ENCODE results near the gene ANO7. TPM values are rescaled to one million over a fixed set of nuclear protein-coding genes. Genes with fewer than 3 reads are reported as not detected.

The ANO7 gene
- total and polyA plus RNA-seq, 2 of the 8 experiments (the other 6 are each of a cell fraction or from before 2014, with no cell fraction given), result 3.2 to 6.9 TPM

DNA sequence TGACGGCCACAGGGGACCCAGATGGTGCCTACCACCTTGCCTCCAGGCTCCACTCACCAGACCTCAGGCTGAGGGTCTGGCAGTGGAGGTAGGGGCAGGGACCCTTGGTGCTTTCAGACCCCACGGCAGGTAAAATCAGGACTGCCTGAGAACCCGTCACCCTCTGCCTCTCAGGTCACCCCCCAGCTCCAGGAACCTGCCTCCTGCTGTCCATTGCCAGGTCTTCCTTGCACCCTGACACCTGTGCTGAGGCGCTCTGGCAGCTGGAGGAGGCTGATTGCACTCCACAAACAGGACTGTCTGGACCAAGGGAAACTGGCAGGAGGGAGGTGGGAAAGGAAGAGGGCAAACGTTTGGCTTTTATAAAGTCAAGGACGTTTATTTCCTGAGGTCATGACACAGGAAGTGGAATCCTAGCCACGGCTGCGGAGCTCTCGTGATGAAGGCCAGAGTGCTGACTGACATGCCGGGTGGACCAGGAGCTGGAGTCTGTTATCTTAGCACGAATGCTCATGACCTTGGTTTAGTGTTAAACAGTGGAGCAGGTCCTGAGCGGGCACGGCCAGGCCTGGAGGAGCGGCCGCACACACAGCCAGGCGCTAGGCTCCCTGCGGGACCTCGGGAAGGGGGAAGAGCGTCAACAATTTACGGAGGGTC lies 40.5 kb downstream of the ANO7 start (continued):
- TF ChIP-seq, protein P1, sequence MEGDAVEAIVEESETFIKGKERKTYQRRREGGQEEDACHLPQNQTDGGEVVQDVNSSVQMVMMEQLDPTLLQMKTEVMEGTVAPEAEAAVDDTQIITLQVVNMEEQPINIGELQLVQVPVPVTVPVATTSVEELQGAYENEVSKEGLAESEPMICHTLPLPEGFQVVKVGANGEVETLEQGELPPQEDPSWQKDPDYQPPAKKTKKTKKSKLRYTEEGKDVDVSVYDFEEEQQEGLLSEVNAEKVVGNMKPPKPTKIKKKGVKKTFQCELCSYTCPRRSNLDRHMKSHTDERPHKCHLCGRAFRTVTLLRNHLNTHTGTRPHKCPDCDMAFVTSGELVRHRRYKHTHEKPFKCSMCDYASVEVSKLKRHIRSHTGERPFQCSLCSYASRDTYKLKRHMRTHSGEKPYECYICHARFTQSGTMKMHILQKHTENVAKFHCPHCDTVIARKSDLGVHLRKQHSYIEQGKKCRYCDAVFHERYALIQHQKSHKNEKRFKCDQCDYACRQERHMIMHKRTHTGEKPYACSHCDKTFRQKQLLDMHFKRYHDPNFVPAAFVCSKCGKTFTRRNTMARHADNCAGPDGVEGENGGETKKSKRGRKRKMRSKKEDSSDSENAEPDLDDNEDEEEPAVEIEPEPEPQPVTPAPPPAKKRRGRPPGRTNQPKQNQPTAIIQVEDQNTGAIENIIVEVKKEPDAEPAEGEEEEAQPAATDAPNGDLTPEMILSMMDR (IDR thresholded peaks at IDR 0.05; ENCODE audit: control extremely low read depth in 1 of 3, insufficient read depth in 1 of 3, low read depth in 1 of 3, low read length in 3 of 3), result no peak
- TF ChIP-seq ASH2L (IDR thresholded peaks at IDR 0.05; ENCODE audit: low read length), result no peak
- TF ChIP-seq NRF1 (IDR thresholded peaks at IDR 0.05; ENCODE audit: low read depth, low read length), result no peak
- TF ChIP-seq SP1 (IDR thresholded peaks at IDR 0.05; ENCODE audit: low read depth, low read length), result no peak
- TF ChIP-seq KDM1A (IDR thresholded peaks at IDR 0.05; ENCODE audit: borderline replicate concordance, low read length), result no peak
- TF ChIP-seq JUN (IDR thresholded peaks at IDR 0.05; ENCODE audit: low read depth, low read length), result no peak
- TF ChIP-seq RBBP5 (IDR thresholded peaks at IDR 0.05; ENCODE audit: borderline replicate concordance, low read depth, low read length), result no peak
- TF ChIP-seq FOSL1 (IDR thresholded peaks at IDR 0.05; ENCODE audit: insufficient read depth, low read depth, low read length), result no peak
